HG03575 (cell line): ENCODE measurements around the gene GALNS.
"Not testable (repeated sequence)": the region's sequence is repeated elsewhere in the genome, so short reads cannot be mapped to it uniquely, and the experiment has no call there.

Experiments
- ATAC-seq: cut with Tn5 transposase; IDR thresholded peaks from one replicate; pipeline ENCODE4 v1.9.1; 2021; ENCODE audit not compliant: unreplicated experiment, insufficient number of reproducible peaks, low FRiP score; ENCODE audit errors: extremely low read depth

GALNS gene, protein sequence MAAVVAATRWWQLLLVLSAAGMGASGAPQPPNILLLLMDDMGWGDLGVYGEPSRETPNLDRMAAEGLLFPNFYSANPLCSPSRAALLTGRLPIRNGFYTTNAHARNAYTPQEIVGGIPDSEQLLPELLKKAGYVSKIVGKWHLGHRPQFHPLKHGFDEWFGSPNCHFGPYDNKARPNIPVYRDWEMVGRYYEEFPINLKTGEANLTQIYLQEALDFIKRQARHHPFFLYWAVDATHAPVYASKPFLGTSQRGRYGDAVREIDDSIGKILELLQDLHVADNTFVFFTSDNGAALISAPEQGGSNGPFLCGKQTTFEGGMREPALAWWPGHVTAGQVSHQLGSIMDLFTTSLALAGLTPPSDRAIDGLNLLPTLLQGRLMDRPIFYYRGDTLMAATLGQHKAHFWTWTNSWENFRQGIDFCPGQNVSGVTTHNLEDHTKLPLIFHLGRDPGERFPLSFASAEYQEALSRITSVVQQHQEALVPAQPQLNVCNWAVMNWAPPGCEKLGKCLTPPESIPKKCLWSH

DNA sequence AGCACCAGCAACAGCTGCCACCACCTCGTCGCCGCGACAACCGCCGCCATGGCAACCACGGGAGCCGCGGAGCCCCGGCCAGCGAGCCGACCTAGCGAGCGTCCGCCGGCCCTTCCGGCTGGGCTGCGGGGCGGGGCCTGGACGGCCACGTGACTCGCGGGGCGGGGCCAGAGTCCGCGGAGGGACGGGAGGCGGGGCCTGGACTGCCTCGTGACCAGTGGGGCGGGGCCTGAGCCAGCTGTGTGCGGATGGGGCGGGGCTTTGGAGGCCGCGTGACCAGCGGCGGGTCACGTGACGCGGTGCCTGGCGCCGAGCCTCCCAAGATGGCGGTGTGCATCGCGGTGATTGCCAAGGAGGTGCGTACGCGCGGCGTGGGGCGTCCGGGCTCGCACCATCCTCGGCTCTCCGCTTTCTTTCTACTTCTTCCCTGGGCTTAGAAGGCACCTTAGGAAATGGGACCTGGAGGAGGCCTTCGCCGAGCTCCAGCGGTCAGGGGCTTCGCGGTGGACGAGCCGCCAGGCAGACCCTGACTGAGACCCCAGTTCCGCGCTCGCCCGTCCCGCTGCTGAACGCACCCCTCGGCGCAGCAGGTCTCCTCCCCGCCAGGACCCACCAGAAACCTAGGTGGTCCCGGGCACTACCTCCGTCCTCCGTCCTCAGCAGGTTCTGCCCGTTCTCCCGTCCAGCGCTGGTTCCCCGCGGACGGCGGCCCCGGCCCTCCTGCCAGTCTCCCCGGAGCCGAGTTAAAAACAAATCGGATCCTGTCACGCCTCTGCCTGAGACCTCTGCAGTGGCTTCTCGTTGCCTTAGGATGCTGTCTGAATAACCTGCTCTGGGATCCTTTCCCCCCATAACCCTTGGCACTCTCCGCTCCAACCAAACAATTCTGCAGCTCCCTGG is at the start of gene GALNS, which contains the start of gene TRAPPC2L:
TSS of gene GALNS (minus strand) at position 120 of the 900 bp plus-strand sequence. CDS start at position 50, 70 bp downstream.
TSS of gene TRAPPC2L (plus strand) at position 300 of the 900 bp plus-strand sequence. CDS start at position 324, 24 bp downstream.
- ATAC-seq = no peak

DNA sequence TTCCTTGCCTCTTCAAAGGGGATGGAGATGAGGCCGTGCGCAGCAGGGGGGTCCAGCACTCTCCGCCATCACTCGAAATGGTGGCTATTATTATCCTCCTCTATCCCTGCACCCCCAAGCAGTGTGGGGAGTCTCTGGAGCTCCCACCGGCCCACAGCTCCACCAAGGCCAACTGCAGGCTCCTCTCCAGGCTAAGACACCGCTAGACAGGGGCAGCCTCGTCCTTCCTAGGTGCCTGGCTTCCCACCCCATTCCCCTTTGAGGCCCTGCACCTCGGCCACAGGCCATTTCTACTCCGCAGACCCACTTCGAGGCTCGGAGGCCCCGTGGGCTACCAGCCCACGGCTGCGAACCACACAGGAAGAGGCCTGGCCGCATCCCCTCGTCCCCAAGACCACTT is 49.3 kb upstream of the GALNS start:
- ATAC-seq = no peak

DNA sequence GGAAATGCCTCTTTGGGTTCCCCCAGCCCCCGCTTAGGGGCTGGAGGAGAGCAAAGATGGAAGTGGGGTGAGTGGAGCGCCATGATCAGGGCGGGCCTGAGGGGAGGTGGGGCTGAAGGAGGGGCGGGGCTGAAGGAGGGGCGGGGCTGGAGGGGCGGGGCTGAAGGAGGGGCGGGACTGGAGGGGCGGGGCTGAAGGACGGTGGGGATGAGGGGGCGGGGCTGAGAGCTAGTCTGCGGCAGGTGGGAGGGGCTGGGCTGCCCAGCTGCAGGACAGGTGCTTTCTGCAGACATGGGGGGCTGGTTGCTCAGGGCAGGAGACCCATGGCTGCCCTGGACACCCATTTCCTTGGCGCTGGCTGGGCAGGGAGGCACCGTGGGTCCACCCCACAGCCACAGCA is 48.8 kb upstream of the GALNS start:
- no peak for ATAC-seq

DNA sequence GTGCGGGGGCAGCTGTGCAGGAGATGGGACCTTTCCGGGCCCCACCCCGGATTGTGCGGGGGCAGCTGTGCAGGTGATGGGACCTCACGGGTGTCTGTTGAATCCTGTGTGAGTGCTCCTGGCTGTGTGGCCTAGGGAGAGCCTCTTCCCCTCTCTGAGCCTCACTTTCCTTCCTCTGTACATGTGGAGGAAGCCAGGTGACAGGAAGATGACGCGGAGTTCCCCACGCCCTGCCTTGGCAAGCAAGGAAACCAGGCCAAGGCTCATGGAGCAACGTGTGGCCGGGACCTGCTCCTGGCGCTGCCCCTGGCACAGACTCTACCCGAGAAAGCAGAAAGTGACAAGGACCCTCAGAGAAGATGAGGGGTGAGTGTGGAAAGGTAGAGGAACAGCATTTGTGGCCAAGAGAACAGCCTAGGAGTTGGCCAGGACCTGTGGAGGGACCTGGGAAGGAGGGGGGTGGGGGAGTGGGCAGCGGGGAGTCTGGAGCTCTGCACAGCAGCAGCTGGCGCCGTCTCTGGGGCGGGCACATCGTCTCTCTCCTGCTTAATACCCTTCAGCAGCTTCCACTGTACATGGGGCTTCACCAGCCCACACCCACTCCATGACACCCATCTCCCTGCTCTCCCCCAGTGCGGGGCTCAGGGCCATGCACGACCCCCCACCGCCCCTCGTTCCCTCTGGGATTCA is 48.1 kb upstream of the GALNS start:
- no peak for ATAC-seq

DNA sequence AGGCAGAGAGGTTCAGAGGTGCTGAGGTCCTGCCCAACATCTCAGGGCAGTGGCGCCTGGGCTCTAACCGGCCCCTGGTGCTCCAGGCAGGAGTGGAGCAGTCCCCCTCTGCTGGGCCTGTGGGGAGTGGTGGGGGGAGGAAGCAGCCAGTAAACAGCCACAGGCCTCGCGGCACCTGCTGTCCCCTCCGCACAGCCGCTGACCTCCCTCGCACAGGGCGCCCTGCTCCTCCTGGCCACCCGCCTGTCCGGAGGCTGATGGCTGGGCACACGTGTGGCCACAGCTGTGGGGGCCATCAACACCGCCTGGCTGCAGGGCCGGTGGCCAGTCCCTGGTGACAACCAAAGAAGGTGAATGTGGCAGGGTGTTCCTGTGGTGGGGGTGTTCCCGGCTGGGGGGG is 46.5 kb upstream of the GALNS start:
- ATAC-seq = no peak

DNA sequence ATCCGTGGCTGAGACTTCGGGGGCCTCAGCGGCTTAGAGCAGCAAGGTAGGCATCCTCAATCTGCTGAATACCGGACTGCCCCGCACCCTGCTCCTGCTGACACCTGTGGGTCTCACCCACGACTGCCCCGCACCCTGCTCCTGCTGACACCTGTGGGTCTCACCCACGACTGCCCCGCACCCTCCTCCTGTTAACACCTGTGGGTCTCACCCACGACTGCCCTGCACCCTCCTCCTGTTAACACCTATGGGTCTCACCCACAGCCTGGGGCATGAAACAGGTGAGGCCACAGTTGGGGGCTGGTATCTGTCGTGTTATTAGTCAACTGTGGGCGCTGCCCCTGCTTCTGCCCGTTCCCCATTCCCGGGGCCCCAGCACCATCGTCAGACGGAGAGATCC is 46.0 kb upstream of the GALNS start:
- no peak for ATAC-seq

DNA sequence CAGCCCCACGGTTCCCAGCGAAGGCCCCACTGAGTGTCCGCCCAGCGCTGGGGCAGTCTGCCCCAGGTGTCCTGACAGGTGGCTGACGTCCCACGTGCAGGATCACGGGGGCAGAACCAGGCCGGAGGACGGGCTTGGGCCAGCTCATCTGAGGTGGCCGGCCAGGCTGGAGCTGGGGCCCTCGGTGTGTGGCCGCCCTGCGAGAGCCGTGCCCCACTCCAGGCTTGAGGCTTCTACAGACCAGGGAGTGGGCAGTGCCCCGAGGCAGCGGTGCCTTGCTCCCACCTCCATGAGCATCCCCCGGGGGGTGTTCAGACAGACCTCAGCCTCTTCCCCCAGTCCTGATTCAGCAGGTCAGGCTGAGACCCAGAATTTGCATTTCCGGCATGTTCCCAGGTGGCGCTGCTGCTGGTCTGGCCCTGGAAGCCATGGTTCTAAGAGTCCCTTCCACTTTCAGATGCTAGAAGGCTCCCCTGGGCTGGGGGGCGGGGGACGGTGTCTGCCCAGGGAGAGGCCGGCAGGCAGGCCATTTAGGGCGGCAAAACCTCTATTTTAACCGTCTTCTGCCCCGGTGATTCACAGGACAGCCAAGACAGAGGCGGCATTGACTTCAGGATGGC is 45.1 kb upstream of the GALNS start:
- no peak for ATAC-seq

DNA sequence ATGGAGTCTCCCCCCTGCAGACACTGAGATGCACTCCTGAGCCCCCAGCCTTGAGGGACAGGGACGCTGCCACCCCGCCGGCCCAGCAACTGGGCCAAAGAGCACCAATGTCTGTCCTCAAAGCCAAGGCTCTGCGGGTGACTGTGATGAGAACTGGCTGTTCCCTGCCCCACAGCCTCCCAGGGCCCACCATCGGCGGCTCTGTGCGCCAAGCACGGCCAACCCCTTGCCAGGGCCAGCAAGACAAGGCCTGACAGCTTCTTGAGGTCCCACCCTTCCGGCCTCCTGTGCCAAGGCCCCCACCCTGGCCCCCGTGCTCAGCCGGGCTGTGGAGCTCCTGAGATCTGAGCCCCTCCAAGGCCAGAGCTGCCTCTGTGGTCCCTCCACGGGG is 43.9 kb upstream of the GALNS start:
- ATAC-seq = no peak

DNA sequence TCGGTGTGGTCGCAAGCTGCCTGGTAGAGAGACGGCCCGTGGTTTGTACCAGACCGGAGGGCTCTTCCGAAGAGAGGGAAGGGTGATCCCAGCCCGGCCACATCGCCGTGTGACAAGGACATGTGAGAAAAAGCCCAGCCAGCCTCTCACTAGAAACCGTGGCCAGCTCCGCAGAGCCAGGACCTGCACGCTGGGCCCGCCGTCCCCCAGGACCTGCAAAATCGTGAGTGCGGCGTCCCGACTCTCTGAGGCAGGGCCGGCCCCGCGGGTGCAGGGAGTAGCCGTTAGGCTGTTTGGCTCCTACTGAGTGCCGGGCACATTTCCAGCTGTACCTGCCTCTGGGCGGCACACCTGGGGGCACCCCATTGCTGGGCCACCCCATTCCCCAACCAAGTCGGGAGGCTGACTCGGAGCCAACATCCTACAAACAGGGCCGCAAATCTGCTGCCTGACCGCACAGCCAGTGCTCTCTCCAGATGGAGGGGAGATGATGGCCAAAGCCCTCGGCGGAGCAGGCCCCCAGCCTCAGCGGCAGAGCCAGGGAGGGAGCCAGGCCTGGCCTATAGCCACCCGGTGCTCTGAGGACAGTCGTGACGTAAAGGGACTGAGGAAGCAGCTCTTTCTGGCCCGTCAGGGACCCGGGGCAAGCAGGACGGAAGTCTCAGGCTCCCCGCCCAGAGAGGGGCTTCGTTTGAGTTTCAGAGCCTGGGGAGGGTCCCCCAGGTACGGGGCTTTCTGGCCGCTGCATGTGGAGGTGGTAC is 43.3 kb upstream of the GALNS start:
- no peak for ATAC-seq

DNA sequence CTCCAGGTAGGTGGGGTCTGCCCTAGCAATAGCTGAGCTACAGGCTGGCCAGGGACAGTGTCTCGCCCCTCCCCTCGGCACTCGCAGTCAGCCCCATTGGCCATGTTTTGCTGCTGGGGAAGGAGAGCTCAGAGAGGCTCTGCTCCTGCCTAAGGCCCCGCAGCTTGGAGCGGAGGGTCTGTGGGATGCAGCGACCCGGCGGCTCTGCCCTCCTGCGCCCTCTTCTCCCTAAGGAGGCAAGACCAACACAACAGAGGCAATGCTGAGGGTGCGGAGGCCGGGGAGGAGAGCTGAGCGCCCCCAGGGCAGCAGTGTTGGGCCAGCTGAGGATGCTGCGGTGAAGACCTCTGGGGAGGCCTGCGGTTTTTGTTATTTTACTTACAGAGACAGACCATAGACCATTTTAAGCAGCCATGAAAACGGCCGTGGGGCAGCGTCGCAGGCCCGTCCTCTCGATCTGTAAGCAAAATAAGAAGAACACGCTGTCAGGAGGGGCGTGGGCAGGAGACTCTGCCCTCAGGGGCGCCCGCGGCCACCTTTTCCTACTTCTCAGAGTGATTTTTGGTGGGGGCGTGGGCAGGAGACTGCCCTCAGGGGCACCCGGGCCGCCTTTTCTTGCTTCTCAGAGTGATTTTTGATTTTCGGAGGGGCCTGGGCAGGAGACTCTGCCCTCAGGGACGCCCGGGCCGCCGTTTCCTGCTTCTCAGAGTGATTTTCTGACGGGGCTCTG is 41.1 kb upstream of the GALNS start:
- no peak for ATAC-seq

DNA sequence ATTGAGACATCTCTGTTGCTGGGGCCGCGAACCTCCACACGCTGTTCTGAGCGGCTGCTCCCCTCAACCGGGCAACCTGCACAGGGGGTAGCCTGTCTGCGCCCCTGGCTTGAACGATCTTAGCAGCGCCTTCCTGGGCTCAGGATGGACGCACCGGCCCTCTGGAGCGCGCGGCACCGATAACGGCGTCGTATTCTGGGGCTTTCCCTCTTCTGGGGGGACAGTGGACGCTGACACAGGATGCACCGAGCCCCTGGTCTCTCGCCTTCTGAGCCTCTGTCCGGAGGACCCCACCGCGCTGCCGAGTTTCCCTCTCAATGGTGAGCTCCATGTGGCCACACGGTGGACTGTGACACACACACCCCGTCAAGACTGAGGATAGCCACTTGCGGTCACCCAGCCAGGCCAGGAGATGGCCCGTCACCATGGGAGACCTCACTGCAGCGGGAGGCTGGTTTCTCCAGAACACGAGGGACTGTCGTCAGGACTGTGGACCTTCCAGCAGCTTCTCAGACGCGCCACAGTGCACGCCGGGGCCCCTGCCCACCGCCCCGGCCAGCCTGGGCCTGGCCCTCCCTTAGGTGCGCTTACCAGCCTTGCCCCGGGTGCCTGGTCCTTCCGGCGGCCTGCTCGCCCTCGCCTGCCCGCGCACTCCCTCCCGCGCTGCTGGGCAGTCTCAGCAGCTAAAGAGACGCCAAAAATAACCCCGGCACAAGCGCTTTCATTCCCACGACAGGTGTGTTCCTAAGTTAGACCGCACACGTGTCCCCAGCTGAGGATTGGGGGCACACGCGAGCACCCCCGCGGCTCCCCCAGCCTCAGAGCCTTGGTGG is 39.7 kb upstream of the GALNS start:
- no peak for ATAC-seq

DNA sequence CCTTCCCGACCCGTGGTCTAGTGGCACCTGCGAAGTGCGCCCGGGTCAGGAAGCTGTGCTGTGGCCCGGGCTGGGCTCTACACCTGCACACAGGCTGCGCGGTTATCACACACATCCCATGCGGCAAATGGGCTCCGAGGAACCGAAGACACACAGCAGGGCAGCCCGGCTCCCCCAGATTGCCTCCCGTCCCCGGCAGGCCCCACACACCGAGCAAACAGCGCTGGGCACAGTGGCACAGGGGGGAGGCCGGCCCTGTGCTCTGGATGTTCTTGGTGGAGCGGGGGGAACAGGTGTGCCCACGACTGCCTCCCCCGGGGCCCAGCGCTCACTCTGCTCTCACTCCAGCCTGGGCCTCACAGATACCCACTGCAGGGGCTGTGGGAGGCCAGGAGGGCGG is 38.6 kb upstream of the GALNS start:
- ATAC-seq = no peak

DNA sequence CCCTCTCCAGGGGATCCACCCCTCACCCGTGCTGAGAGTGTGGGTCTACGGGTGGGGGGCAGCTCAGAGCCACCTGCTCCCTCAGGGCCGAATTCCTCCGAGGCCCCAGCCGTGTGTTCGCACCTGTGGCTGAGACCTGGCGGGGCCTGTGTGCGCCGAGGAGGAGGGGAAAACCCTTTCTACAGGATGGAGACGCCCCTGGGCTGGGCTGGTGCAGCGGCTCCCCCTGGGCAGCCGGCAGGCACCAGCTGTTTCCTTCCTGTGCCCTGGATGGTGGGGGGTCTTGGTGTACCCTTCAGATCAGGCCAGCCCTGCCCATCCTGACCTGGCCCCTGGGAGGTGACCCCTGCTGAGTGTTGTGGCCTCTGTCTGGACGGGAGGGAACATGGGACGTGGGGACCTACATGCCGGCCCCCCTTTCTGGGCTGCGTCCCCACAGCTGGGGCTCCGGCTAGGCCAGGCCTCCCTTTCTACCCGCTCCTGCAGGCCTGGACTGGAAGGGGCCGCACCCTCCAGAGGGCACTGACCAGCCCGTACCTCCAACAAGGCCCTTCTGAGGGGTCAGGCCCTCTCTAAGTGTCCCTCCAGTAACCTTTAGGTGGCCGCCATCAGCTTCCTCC is 38.0 kb upstream of the GALNS start:
- no peak for ATAC-seq

DNA sequence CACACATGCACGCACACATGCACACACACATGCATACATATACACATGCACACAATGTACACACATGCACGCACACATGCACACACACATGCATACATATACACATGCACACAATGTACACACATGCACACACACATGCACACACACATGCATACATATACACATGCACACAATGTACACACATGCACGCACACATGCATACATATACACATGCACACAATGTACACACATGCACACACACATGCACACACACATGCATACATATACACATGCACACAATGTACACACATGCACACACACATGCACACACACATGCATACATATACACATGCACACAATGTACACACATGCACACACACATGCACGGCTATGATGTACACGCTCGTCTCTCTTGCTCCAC is 37.5 kb upstream of the GALNS start:
- not testable (repeated sequence) for ATAC-seq

DNA sequence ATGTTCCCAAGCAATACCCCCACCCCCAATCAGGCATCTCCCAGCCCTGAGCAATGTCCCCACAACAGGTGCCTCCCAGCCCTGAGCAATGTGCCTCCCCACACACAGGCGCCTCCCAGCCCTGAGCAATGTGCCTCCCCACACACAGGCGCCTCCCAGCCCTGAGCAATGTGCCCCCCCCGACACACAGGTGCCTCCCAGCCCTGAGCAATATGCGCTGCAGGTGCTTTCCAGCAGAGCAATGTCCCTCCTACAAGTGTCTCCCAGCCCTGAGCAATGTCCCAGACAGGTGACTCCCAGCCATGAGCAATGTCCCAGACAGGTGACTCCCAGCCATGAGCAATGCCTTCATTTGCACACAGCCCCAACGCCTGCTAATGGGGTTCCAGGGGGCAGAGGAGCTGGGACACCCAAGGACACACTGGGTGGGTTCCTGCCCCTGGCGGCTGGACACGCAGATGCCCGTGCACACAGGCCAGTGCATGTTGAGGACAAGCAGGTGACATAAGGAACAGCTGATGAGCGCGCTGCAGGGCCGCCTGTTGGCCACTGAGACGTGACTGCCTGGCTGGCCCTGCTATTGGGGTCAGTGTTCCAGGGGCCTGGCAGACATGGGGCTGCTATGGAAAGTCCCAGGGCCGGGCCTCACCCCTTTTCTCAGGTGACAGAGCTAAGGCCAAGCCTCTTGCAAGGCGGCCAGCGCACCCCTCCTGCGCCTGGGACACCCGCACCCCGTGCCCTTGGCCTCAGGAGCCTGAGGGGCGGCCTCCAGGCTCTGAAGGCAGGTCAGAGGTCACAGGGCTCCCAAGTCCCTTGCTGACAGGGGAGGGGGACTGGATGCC is 36.6 kb upstream of the GALNS start:
- no peak for ATAC-seq
